ENCODE results near the gene ERC2. TPM values are rescaled to one million over a fixed set of nuclear protein-coding genes. Genes with fewer than 3 reads are reported as not detected.

The ERC2 gene
- total RNA-seq, 1 donor: 0.36 TPM

DNA sequence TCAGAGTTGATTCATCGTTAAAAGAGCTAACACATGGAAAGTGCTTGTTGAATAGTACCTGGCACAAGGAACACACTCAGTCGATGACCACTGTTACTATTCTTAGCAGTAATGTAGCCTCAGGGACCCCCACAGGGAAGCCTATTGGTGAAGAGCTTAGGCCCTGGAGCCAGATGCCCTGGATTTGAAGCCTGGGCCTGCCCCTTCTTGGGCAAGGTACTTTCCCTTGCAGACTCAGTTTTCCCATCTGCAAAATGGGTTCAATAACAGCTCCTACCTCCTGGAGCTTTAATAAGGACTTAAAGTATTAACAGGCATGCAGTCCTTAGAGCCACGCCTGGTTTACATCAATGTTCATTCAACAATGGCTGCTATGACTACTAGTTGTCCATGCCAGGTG is 884.2 kb downstream of the ERC2 start:
- H3K4me1 ChIP-seq (ENCODE audit: insufficient read depth, low read length): no peaks in the 10 kb centered on the region
- H3K36me3 ChIP-seq (ENCODE audit: insufficient read depth, low read length): no peaks in the 10 kb centered on the region
- TF ChIP-seq, protein P1, sequence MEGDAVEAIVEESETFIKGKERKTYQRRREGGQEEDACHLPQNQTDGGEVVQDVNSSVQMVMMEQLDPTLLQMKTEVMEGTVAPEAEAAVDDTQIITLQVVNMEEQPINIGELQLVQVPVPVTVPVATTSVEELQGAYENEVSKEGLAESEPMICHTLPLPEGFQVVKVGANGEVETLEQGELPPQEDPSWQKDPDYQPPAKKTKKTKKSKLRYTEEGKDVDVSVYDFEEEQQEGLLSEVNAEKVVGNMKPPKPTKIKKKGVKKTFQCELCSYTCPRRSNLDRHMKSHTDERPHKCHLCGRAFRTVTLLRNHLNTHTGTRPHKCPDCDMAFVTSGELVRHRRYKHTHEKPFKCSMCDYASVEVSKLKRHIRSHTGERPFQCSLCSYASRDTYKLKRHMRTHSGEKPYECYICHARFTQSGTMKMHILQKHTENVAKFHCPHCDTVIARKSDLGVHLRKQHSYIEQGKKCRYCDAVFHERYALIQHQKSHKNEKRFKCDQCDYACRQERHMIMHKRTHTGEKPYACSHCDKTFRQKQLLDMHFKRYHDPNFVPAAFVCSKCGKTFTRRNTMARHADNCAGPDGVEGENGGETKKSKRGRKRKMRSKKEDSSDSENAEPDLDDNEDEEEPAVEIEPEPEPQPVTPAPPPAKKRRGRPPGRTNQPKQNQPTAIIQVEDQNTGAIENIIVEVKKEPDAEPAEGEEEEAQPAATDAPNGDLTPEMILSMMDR (IDR thresholded peaks at IDR 0.05; ENCODE audit: extremely low read depth, low read depth, low read length): no peak
- no peaks in the 10 kb centered on the region for H3K9me3 ChIP-seq (ENCODE audit: low read depth, low read length)
- H3K4me2 ChIP-seq (ENCODE audit: insufficient read depth, low read length): no peak overlapping the region
- no peaks in the 10 kb centered on the region for H3K79me2 ChIP-seq (ENCODE audit: insufficient read depth, low read length)
- H3K4me3 ChIP-seq (ENCODE audit: insufficient read depth, low read length): no peak overlapping the region
- no peak overlapping the region for H3K27ac ChIP-seq (ENCODE audit: low read depth, low read length)
- H2AFZ ChIP-seq (ENCODE audit: low read length): no peak overlapping the region
- H4K20me1 ChIP-seq (ENCODE audit: insufficient read depth, low read length): no peaks in the 10 kb centered on the region
- no peak for DNase-seq (ENCODE audit: insufficient read length, low spot score, missing footprints)
- no peaks in the 10 kb centered on the region for H3K27me3 ChIP-seq (ENCODE audit: insufficient read depth, low read length)

DNA sequence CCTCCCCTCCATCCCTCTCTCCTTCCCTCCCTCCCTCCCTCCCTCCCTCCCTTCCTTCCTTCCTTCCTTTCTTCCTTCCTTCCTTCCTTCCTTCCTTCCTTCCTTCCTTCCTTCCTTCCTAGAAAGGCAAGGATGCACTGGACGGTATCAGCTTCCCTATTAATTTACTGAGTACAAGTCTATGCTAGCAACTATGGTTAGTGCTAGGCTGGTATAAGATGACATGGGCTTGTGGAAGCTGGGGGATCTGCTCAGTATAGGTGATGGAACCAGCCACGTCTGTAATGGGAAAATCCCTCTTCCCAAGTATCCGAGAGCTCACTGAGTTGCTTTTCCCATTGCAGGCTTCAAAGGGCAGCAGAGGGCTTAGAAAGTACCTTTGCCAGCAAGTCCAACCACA is 884.8 kb downstream of the ERC2 start:
- Histone ChIP-seq H3K9me3 (ENCODE audit: low read depth, low read length) (peaks cover 5% of the 10 kb centered on the region), H4K20me1 (ENCODE audit: insufficient read depth, low read length) (no peaks in the 10 kb centered on the region)
- DNase-seq (ENCODE audit: insufficient read length, low spot score, missing footprints): no peak

DNA sequence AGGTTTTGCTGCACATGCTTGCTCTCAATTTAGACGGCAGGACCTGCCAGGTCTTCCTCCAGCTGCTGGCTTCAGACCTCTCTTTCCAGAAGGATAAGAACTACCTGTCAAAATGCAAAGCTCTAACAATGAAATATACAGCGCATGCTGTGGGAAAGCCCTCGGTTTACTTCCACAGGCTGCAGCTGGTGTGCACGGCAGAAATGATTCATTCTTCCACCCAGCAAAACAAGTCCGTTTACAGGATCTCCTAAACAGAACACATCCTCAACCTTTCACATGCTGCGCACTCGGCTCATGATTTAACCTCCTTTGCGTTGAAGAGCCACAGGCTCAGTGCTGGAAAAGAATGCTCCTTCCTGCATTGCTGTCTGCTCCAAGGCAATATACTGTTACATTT is 888.8 kb downstream of the ERC2 start:
- TF ChIP-seq, protein P1 (IDR thresholded peaks at IDR 0.05; ENCODE audit: extremely low read depth, low read depth, low read length): no peak
- H3K79me2 ChIP-seq (ENCODE audit: insufficient read depth, low read length): no peaks in the 10 kb centered on the region
- no peak for DNase-seq (ENCODE audit: insufficient read length, low spot score, missing footprints)
- no peak overlapping the region for H3K4me3 ChIP-seq (ENCODE audit: insufficient read depth, low read length)
- H2AFZ ChIP-seq (ENCODE audit: low read length): no peak overlapping the region
- no peaks in the 10 kb centered on the region for H4K20me1 ChIP-seq (ENCODE audit: insufficient read depth, low read length)
- H3K4me1 ChIP-seq (ENCODE audit: insufficient read depth, low read length): no peaks in the 10 kb centered on the region
- no peak overlapping the region for H3K27ac ChIP-seq (ENCODE audit: low read depth, low read length)
- H3K4me2 ChIP-seq (ENCODE audit: insufficient read depth, low read length): no peak overlapping the region
- H3K36me3 ChIP-seq (ENCODE audit: insufficient read depth, low read length): no peaks in the 10 kb centered on the region
- no peaks in the 10 kb centered on the region for H3K27me3 ChIP-seq (ENCODE audit: insufficient read depth, low read length)
- H3K9me3 ChIP-seq (ENCODE audit: low read depth, low read length): peaks cover 5% of the 10 kb centered on the region

More for the DNA sequence above, 884.8 kb downstream of the ERC2 start:
- H3K4me1 ChIP-seq (ENCODE audit: insufficient read depth, low read length): no peaks in the 10 kb centered on the region
- H3K4me3 ChIP-seq (ENCODE audit: insufficient read depth, low read length): no peak overlapping the region
- no peak overlapping the region for H3K27ac ChIP-seq (ENCODE audit: low read depth, low read length)
- no peaks in the 10 kb centered on the region for H3K36me3 ChIP-seq (ENCODE audit: insufficient read depth, low read length)
- no peak overlapping the region for H3K4me2 ChIP-seq (ENCODE audit: insufficient read depth, low read length)
- H2AFZ ChIP-seq (ENCODE audit: low read length): no peak overlapping the region
- no peaks in the 10 kb centered on the region for H3K79me2 ChIP-seq (ENCODE audit: insufficient read depth, low read length)
- H3K27me3 ChIP-seq (ENCODE audit: insufficient read depth, low read length): no peaks in the 10 kb centered on the region
- TF ChIP-seq, protein P1 (IDR thresholded peaks at IDR 0.05; ENCODE audit: extremely low read depth, low read depth, low read length): no peak

DNA sequence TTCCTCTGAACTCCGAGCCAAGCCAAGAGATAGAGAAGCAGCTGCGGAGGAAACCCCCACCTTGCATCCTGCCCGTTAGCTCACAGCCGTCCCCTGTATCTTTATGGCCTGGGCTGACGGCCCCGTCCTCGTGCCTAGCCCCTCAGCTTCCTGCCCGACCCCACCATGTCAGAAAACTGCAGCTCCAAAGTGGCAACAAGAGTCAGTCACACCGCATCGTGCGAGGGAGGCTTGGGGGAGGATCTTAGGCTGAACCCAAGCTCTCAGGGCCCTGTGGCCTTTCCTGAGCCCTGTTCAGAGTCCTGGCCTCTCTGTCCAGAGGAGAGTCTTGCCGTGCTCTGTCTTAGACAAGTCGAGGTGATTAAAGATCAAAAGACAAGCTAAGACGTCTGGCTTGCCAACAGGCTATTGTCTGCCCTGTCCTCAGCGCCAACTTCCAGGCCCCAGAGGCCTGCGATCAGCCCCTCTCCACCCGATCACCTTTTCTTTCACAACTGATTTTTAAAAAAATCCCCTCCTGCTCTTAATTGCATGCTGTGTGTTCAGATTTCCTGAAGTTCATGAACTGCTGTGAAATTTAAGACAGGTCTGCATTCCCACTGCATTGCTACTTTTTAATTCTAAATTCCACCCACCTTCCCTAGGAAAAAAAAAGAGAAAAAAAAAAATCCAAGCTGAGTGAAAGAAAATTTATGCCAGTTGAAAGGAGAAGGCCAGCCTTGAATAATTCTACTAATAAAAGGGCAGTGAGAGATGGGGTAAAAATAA is 891.5 kb downstream of the ERC2 start:
- no peak overlapping the region for H2AFZ ChIP-seq (ENCODE audit: low read length)
- H4K20me1 ChIP-seq (ENCODE audit: insufficient read depth, low read length): no peaks in the 10 kb centered on the region
- H3K36me3 ChIP-seq (ENCODE audit: insufficient read depth, low read length): no peaks in the 10 kb centered on the region
- H3K79me2 ChIP-seq (ENCODE audit: insufficient read depth, low read length): no peaks in the 10 kb centered on the region
- no peak overlapping the region for H3K27ac ChIP-seq (ENCODE audit: low read depth, low read length)
- no peaks in the 10 kb centered on the region for H3K27me3 ChIP-seq (ENCODE audit: insufficient read depth, low read length)
- H3K4me2 ChIP-seq (ENCODE audit: insufficient read depth, low read length): no peak overlapping the region
- peaks cover 5% of the 10 kb centered on the region for H3K9me3 ChIP-seq (ENCODE audit: low read depth, low read length)
- DNase-seq (ENCODE audit: insufficient read length, low spot score, missing footprints): no peak
- H3K4me3 ChIP-seq (ENCODE audit: insufficient read depth, low read length): no peak overlapping the region
- H3K4me1 ChIP-seq (ENCODE audit: insufficient read depth, low read length): no peaks in the 10 kb centered on the region
- TF ChIP-seq, protein P1 (IDR thresholded peaks at IDR 0.05; ENCODE audit: extremely low read depth, low read depth, low read length): no peak

Measured in osteoblast (primary cell).